Kidney (tissue), 14 donors: ENCODE measurements around the gene LHX2. TPM values are rescaled to one million over a fixed set of nuclear protein-coding genes. Genes with fewer than 3 reads are reported as not detected.

Experiments used
- DNase-seq, 5 donors: peaks; one replicate each; pipeline ENCODE4 v3.0.0-alpha.2; 2013 to 2020
- FAIRE-seq: peaks from 2 replicates; lab custom pipeline; 2012; peaks lifted over from hg19 to GRCh38; lab: Jason Lieb, UNC
- H3K27ac ChIP-seq, 2 donors: one replicate each; pipeline ENCODE4 v1.7.0; 2013; ENCODE audit warnings: low read depth in 2 of 2, low read length in 2 of 2, inconsistent platforms in 1 of 2
- H3K27me3 ChIP-seq: one replicate; pipeline ENCODE4 v1.7.1; 2013; ENCODE audit warnings: low read length, inconsistent platforms; ENCODE audit not compliant: control insufficient read depth, insufficient read depth
- H3K36me3 ChIP-seq, 3 donors: one replicate each; pipeline versions ENCODE4 v1.7.0 to v1.7.1; 2013; ENCODE audit warnings: low read length in 3 of 3, control low read depth in 1 of 3, inconsistent platforms in 1 of 3; ENCODE audit not compliant: insufficient read depth in 3 of 3, control insufficient read depth in 2 of 3
- H3K4me1 ChIP-seq, 3 donors: one replicate each; pipeline versions ENCODE4 v1.7.0 to v1.7.1; 2013; ENCODE audit warnings: low read length in 3 of 3, inconsistent platforms in 1 of 3, low read depth in 1 of 3; ENCODE audit not compliant: control insufficient read depth in 2 of 3, insufficient read depth in 2 of 3
- H3K4me3 ChIP-seq, 3 donors: one replicate each; pipeline versions ENCODE4 v1.7.0 to v1.8.1; 2013; ENCODE audit warnings: low read length in 3 of 3, control low read depth in 1 of 3, inconsistent platforms in 1 of 3
- H3K9ac ChIP-seq, 3 donors: one replicate each; pipeline versions ENCODE4 v1.7.0 to v1.7.1; 2013; ENCODE audit warnings: low read length in 3 of 3, control low read depth in 1 of 3, inconsistent platforms in 1 of 3
- H3K9me3 ChIP-seq, 3 donors: one replicate each; pipeline versions ENCODE4 v1.7.0 to v1.7.1; 2013; ENCODE audit warnings: low read length in 3 of 3, control low read depth in 1 of 3, inconsistent platforms in 1 of 3; ENCODE audit not compliant: control insufficient read depth in 2 of 3, insufficient read depth in 1 of 3
- intact Hi-C: fragments of 100-400 bp; cut with DNase I; formaldehyde crosslinking; loops from one replicate; pipeline ENCODE4 v1.11.1; 2022
- polyA plus RNA-seq: library from polyadenylated mRNA; stranded (reverse); fragments of 350-450 nt; fragmentation: Illumina TruSeq; extraction: RNeasy Lipid Tissue Mini Kit (QIAGEN cat#74804); gene quantifications from one replicate; pipeline ENCODE4 v1.2.3, GENCODE V29; 2014; ENCODE audit warnings: low read depth, low replicate concordance; ENCODE audit not compliant: insufficient read depth
- total RNA-seq: library from RNA; stranded (reverse); fragmentation: NEBNext Ultra II Directional; extraction: Animal tissue kit (Norgen Biotek cat#: 25700); gene quantifications from one replicate; pipeline ENCODE4 v1.2.1, GENCODE V29; 2021
- TF ChIP-seq, protein P1 (sequence below): IDR thresholded peaks from 3 replicates; pipeline ENCODE4 v1.5.1; 2012; ENCODE audit warnings: mild to moderate bottlenecking, moderate library complexity, borderline replicate concordance; ENCODE audit not compliant: insufficient read depth; ENCODE audit errors: extremely low read depth
- donor health status: control.
- donor health status: control.
- donor health status: control.
- donor health status: control.
- donor health status: control.
- donor health status: DM: yes; HTN: yes; CAD: no.
- donor health status: Normal renal cell carcinoma (clear cell type).

LHX2 gene
- total and polyA plus RNA-seq, 2 donors from 2014 or later = not detected

DNA sequence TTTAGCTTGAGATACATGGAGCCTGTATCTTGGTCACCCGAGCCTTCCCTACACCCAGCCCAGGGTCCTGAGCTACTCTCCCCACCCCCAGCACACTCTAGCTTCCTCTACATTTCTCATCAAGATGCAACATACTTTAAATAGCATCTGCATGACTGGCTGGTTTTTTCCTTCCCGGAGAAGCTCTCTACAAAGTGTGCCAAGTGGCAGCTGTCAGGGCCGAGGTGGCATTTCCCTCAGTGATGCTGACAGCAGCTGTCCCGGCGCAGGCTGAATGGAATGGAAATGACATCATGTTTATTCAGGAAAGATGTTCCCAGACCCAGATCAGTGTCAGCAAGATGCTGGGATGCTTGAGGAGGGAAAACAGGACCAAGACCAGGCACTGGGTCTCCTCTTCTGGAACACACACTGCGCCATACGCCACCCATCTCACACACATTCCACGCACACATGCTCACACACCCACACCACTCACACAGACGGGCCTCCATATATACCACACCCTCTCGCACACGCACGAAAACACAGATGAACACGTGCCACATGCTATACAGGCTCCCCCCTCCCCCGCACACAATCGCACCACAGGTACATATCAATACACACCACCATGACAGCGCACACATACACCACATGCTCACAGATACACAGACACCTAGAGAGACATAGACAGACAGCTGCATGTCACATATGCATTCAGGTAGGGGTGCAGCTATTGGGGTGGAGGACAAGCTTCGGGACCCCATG, 67.8 kb downstream of the LHX2 start:
- no peaks in the 10 kb centered on the region for H3K27me3 ChIP-seq
- no peak overlapping the region for H3K27ac ChIP-seq
- no peaks in the 10 kb centered on the region for H3K9me3 ChIP-seq
- TF ChIP-seq, protein P1, sequence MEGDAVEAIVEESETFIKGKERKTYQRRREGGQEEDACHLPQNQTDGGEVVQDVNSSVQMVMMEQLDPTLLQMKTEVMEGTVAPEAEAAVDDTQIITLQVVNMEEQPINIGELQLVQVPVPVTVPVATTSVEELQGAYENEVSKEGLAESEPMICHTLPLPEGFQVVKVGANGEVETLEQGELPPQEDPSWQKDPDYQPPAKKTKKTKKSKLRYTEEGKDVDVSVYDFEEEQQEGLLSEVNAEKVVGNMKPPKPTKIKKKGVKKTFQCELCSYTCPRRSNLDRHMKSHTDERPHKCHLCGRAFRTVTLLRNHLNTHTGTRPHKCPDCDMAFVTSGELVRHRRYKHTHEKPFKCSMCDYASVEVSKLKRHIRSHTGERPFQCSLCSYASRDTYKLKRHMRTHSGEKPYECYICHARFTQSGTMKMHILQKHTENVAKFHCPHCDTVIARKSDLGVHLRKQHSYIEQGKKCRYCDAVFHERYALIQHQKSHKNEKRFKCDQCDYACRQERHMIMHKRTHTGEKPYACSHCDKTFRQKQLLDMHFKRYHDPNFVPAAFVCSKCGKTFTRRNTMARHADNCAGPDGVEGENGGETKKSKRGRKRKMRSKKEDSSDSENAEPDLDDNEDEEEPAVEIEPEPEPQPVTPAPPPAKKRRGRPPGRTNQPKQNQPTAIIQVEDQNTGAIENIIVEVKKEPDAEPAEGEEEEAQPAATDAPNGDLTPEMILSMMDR = no peak
- intact Hi-C loops = no loop called here
- FAIRE-seq = no peak
- no peak overlapping the region for H3K4me3 ChIP-seq
- H3K36me3 ChIP-seq = no peaks in the 10 kb centered on the region
- no peak for DNase-seq
- no peak overlapping the region for H3K9ac ChIP-seq
- H3K4me1 ChIP-seq = no peaks in the 10 kb centered on the region

DNA sequence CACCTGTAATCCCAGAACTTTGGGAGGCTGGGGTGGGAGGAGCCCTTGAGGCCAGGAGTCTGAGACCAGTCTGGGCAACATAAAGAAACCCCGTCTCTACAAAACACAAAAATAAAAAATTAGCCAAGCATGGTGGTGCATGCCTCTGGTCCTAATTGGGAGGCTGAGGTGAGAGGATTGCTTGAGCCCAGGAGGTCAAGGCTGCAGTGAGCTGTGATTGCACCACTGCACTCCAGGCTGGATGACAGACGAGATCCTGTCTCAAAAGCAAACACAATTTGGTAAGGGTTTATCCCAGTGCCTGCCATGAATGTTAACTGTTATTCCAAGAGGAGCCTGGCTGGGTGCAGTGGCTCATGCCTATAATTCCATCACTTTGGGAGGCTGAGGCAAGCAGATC, 71.1 kb downstream of the LHX2 start:
- Histone ChIP-seq H3K27ac (no peak overlapping the region), H3K4me3 (no peak overlapping the region), H3K9ac (no peak overlapping the region), H3K36me3 (no peaks in the 10 kb centered on the region), H3K27me3 (no peaks in the 10 kb centered on the region), H3K4me1 (no peaks in the 10 kb centered on the region), H3K9me3 (peaks cover 0 to 11% (median 4%) of the 10 kb centered on the region in 3 donors)
- FAIRE-seq (no peak), DNase-seq (no peak)
- intact Hi-C loops = no loop called here
- TF ChIP-seq, protein P1 = no peak

Other genes with a start within 250 kb of the LHX2 start
- gene DENND1A, start 81.6 kb upstream of the LHX2 start, total RNA-seq = 19.6 TPM
- 16.3 TPM for gene DENND1A, start 81.6 kb upstream of the LHX2 start, polyA plus RNA-seq
- gene NEK6, start 246.2 kb downstream of the LHX2 start, total RNA-seq = 82.1 TPM
- gene NEK6, start 246.2 kb downstream of the LHX2 start, polyA plus RNA-seq = 14.9 TPM